GM19351 (cell line): ENCODE data around the gene REXO5.
"Not testable (repeated sequence)": the region's sequence is repeated elsewhere in the genome, so short reads cannot be mapped to it uniquely, and the experiment has no call there.

Experiments
- ATAC-seq: cut with Tn5 transposase; IDR thresholded peaks from one replicate; pipeline ENCODE4 v1.9.1; 2021; ENCODE audit warnings: mild to moderate bottlenecking, moderate library complexity; ENCODE audit not compliant: unreplicated experiment

REXO5 gene

GRCh38 chr16:20846030-20846429, 39.7 kb downstream of the REXO5 start:
- ATAC-seq, result no peak

- no peak for ATAC-seq
Observed at GRCh38 chr16:20846551-20846950, 40.2 kb downstream of the REXO5 start.

GRCh38 chr16:20847550-20847949, 41.2 kb downstream of the REXO5 start:
- no peak for ATAC-seq

GRCh38 chr16:20849589-20850390, 43.5 kb downstream of the REXO5 start:
- ATAC-seq, result no peak

- ATAC-seq, result no peak
Observed at GRCh38 chr16:20850981-20851380, 44.7 kb downstream of the REXO5 start.

GRCh38 chr16:20851601-20852000, 45.3 kb downstream of the REXO5 start:
- ATAC-seq, result no peak

GRCh38 chr16:20853143-20853542, 46.8 kb downstream of the REXO5 start:
- ATAC-seq, result no peak

- no peak for ATAC-seq
Observed at GRCh38 chr16:20853981-20854620, 47.8 kb downstream of the REXO5 start.

- ATAC-seq, result no peak
Observed at GRCh38 chr16:20854963-20855362, 48.6 kb downstream of the REXO5 start.

- no peak for ATAC-seq
Observed at GRCh38 chr16:20857281-20857680, 51.0 kb downstream of the REXO5 start.

GRCh38 chr16:20859229-20859628, 52.9 kb downstream of the REXO5 start:
- ATAC-seq, result no peak

GRCh38 chr16:20859699-20860098, 53.4 kb downstream of the REXO5 start:
- ATAC-seq, result no peak

- no peak for ATAC-seq
Observed at GRCh38 chr16:20860361-20860760, 54.0 kb downstream of the REXO5 start.

GRCh38 chr16:20860995-20861394, 54.7 kb downstream of the REXO5 start:
- ATAC-seq, result not testable (repeated sequence)

- no peak for ATAC-seq
Observed at GRCh38 chr16:20862162-20862960, 56.0 kb downstream of the REXO5 start.

GRCh38 chr16:20864376-20864775, 58.0 kb downstream of the REXO5 start:
- ATAC-seq, result not testable (repeated sequence)

GRCh38 chr16:20865420-20866131, 59.2 kb downstream of the REXO5 start:
- ATAC-seq, result peak; percentile 88

GRCh38 chr16:20866145-20866772, 59.9 kb downstream of the REXO5 start:
- no peak for ATAC-seq

GRCh38 chr16:20866801-20867200, 60.5 kb downstream of the REXO5 start:
- no peak for ATAC-seq

- no peak for ATAC-seq
Observed at GRCh38 chr16:20867585-20867984, 61.3 kb downstream of the REXO5 start.

- no peak for ATAC-seq
Observed at GRCh38 chr16:20868890-20869289, 62.6 kb downstream of the REXO5 start.
